Measurements from ENCODE around the gene USP17L28. TPM values are rescaled to one million over a fixed set of nuclear protein-coding genes. Genes with fewer than 3 reads are reported as not detected.
A peak's percentile ranks its signal among the peaks of the same experiment; 100 is the strongest.
"Not testable (repeated sequence)": the region's sequence is repeated elsewhere in the genome, so short reads cannot be mapped to it uniquely, and the experiment has no call there.

Gene USP17L28, protein sequence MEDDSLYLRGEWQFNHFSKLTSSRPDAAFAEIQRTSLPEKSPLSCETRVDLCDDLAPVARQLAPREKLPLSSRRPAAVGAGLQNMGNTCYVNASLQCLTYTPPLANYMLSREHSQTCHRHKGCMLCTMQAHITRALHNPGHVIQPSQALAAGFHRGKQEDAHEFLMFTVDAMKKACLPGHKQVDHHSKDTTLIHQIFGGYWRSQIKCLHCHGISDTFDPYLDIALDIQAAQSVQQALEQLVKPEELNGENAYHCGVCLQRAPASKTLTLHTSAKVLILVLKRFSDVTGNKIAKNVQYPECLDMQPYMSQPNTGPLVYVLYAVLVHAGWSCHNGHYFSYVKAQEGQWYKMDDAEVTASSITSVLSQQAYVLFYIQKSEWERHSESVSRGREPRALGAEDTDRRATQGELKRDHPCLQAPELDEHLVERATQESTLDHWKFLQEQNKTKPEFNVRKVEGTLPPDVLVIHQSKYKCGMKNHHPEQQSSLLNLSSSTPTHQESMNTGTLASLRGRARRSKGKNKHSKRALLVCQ
- total RNA-seq = not detected
- long read RNA-seq = 0 reads

DNA sequence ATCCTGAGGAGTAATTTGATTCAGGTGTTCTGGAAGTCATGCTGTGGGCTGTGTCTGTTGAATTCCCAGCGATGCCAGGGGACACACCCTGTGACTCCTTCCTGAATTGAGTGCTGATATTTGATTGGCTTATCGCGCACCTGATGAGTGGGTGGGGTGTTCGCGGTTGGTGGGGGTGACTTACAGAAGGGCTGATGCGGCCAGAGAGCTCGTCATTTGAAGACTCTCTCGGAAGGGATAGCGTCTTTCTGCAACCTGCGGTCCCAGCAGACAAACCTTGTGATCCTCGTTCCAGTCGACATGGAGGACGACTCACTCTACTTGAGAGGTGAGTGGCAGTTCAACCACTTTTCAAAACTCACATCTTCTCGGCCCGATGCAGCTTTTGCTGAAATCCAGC, at the start of gene USP17L28:
USP17L28 (plus strand) TSS at position 301 of the 400 bp plus-strand sequence; CDS start at position 301, 0 bp downstream.
- intact Hi-C loops (cut with DNase I); DNase-seq; ATAC-seq (ENCODE audit: poor library complexity): not testable (repeated sequence)

DNA sequence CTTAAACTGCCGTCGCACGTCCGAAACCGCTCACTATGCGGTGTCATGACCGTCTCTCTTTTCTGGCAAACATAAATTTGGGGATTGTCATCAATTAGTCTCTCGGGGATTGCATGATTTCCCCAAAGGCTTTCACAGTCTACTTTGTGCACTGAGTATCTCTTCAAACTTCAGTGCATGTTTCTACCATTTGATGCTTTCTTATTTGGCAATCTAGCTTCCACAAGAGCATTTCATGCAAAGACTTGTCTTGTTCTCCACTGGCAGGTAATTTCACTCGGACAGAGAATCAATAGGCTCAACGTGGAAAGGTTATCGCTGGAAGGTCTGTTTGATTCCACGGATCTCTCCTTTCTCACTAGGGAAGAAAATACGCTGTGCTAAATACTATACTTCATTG, 24.5 kb upstream of the USP17L28 start:
- intact Hi-C loops (cut with DNase I); ATAC-seq (ENCODE audit: poor library complexity); DNase-seq: not testable (repeated sequence)

DNA sequence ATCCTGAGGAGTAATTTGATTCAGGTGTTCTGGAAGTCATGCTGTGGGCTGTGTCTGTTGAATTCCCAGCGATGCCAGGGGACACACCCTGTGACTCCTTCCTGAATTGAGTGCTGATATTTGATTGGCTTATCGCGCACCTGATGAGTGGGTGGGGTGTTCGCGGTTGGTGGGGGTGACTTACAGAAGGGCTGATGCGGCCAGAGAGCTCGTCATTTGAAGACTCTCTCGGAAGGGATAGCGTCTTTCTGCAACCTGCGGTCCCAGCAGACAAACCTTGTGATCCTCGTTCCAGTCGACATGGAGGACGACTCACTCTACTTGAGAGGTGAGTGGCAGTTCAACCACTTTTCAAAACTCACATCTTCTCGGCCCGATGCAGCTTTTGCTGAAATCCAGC, 23.8 kb upstream of the USP17L28 start, which contains the start of gene USP17L24:
USP17L24 (plus strand) TSS at position 301 of the 400 bp plus-strand sequence; CDS start at position 301, 0 bp downstream.
- DNase-seq; intact Hi-C loops (cut with DNase I); ATAC-seq (ENCODE audit: poor library complexity): not testable (repeated sequence)

DNA sequence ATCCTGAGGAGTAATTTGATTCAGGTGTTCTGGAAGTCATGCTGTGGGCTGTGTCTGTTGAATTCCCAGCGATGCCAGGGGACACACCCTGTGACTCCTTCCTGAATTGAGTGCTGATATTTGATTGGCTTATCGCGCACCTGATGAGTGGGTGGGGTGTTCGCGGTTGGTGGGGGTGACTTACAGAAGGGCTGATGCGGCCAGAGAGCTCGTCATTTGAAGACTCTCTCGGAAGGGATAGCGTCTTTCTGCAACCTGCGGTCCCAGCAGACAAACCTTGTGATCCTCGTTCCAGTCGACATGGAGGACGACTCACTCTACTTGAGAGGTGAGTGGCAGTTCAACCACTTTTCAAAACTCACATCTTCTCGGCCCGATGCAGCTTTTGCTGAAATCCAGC, 19.1 kb upstream of the USP17L28 start, which contains the start of gene USP17L25:
USP17L25 (plus strand) TSS at position 301 of the 400 bp plus-strand sequence; CDS start at position 301, 0 bp downstream.
- DNase-seq; intact Hi-C loops (cut with DNase I); ATAC-seq (ENCODE audit: poor library complexity): not testable (repeated sequence)

DNA sequence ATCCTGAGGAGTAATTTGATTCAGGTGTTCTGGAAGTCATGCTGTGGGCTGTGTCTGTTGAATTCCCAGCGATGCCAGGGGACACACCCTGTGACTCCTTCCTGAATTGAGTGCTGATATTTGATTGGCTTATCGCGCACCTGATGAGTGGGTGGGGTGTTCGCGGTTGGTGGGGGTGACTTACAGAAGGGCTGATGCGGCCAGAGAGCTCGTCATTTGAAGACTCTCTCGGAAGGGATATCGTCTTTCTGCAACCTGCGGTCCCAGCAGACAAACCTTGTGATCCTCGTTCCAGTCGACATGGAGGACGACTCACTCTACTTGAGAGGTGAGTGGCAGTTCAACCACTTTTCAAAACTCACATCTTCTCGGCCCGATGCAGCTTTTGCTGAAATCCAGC, 14.3 kb upstream of the USP17L28 start, which contains the start of gene USP17L26:
USP17L26 (plus strand) TSS at position 301 of the 400 bp plus-strand sequence; CDS start at position 301, 0 bp downstream.
- intact Hi-C loops (cut with DNase I); DNase-seq; ATAC-seq (ENCODE audit: poor library complexity): not testable (repeated sequence)

DNA sequence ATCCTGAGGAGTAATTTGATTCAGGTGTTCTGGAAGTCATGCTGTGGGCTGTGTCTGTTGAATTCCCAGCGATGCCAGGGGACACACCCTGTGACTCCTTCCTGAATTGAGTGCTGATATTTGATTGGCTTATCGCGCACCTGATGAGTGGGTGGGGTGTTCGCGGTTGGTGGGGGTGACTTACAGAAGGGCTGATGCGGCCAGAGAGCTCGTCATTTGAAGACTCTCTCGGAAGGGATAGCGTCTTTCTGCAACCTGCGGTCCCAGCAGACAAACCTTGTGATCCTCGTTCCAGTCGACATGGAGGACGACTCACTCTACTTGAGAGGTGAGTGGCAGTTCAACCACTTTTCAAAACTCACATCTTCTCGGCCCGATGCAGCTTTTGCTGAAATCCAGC, 9.6 kb upstream of the USP17L28 start, which contains the start of gene USP17L5:
USP17L5 (plus strand) TSS at position 301 of the 400 bp plus-strand sequence; CDS start at position 301, 0 bp downstream.
- intact Hi-C loops (cut with DNase I); ATAC-seq (ENCODE audit: poor library complexity); DNase-seq: not testable (repeated sequence)

DNA sequence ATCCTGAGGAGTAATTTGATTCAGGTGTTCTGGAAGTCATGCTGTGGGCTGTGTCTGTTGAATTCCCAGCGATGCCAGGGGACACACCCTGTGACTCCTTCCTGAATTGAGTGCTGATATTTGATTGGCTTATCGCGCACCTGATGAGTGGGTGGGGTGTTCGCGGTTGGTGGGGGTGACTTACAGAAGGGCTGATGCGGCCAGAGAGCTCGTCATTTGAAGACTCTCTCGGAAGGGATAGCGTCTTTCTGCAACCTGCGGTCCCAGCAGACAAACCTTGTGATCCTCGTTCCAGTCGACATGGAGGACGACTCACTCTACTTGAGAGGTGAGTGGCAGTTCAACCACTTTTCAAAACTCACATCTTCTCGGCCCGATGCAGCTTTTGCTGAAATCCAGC, 4.8 kb upstream of the USP17L28 start, which contains the start of gene USP17L27:
USP17L27 (plus strand) TSS at position 301 of the 400 bp plus-strand sequence; CDS start at position 301, 0 bp downstream.
- intact Hi-C loops (cut with DNase I); DNase-seq; ATAC-seq (ENCODE audit: poor library complexity): not testable (repeated sequence)

DNA sequence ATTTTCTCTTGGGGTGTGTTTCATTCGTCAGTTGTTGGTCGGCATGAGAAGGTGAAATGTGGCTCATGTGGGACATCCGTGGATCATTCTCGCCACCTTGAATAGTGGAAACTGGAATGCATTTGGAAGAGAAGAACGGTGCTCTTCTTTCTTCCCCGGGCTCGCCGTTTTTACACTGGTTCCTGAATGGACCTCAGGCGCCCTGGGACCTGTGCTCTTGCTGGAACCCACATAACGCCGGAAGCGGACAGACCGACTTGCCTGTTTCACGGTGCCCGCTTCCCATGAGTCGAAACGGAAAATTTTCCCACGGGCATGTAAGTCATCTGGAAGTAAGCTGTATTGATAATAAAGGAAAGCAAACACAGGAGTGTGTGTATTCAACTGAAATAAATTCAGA, 2.2 kb downstream of the USP17L28 start:
- DNase-seq; ATAC-seq (ENCODE audit: poor library complexity); intact Hi-C loops (cut with DNase I): not testable (repeated sequence)

DNA sequence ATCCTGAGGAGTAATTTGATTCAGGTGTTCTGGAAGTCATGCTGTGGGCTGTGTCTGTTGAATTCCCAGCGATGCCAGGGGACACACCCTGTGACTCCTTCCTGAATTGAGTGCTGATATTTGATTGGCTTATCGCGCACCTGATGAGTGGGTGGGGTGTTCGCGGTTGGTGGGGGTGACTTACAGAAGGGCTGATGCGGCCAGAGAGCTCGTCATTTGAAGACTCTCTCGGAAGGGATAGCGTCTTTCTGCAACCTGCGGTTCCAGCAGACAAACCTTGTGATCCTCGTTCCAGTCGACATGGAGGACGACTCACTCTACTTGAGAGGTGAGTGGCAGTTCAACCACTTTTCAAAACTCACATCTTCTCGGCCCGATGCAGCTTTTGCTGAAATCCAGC, 4.6 kb downstream of the USP17L28 start, which contains the start of gene USP17L29:
USP17L29 (plus strand) TSS at position 301 of the 400 bp plus-strand sequence; CDS start at position 301, 0 bp downstream.
- intact Hi-C loops (cut with DNase I); DNase-seq; ATAC-seq (ENCODE audit: poor library complexity): not testable (repeated sequence)

DNA sequence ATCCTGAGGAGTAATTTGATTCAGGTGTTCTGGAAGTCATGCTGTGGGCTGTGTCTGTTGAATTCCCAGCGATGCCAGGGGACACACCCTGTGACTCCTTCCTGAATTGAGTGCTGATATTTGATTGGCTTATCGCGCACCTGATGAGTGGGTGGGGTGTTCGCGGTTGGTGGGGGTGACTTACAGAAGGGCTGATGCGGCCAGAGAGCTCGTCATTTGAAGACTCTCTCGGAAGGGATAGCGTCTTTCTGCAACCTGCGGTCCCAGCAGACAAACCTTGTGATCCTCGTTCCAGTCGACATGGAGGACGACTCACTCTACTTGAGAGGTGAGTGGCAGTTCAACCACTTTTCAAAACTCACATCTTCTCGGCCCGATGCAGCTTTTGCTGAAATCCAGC, 14.1 kb downstream of the USP17L28 start, which contains the start of gene USP17L30:
USP17L30 (plus strand) TSS at position 301 of the 400 bp plus-strand sequence; CDS start at position 301, 0 bp downstream.
- DNase-seq; ATAC-seq (ENCODE audit: poor library complexity); intact Hi-C loops (cut with DNase I): not testable (repeated sequence)

DNA sequence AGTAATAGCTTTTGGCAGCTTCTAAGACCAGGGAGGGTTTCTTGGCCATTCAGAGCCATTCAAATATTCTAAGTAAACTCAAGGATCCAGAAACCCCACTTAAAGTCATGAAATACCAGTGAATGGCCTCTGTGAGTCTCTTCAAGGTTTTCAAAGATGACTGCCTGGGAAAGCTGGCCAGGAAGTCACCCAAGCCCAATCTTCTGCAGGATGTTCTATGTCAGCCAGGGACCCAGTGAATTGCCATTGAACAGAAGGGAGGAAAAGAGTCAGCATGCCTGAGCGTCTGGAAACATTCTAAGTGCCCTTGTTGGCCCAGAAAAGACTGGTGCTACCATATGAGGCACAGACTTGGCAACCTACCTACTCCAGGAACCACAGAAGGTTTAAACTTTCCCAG, 31.2 kb downstream of the USP17L28 start:
- ATAC-seq (ENCODE audit: poor library complexity); DNase-seq; intact Hi-C loops (cut with DNase I): not testable (repeated sequence)

DNA sequence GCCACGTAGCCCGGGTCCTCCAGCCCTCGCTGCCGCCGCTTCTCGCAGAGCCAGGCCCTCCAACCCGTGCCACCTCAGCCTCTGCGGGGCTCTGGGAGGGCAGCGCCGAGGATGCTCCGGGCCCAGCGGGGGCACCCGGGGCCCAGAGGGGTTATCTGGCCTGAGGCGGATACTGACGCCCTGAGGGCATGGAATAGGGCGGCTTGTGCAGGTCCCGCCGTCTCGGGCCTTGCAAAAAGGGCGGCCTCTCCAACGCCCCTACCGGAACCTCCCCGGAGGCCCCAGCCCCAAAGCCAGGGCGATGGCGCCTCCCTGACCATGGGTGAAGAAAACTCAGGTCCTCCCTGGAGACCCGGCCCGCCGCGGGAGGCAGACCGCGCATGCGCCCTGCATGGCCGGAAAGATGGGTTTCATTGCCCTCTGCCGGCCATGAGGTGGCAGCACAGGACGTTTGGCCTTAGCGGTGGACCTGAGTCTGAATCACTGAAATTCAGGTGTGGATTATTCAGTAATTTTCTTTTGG, 32.4 kb downstream of the USP17L28 start:
- ATAC-seq (ENCODE audit: poor library complexity); intact Hi-C loops (cut with DNase I): not testable (repeated sequence)

DNA sequence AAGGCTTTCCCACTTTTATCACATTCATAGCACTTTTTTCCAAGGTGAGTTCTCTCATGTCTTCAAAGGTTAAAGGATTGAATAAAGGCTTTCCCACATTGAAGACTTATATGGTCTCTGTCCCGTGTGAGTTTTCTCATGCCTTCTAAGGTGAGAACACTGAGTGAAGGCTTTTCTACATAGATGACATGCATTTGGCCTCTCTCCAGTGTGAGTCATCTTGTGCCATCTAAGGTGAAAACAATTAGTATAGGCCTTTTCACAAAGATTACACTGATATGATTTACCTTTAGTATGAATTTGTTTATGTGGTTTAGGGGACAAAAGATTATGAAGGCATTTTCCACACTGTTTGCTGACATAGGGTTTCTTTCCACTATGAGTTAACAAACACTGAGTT, 35.4 kb downstream of the USP17L28 start:
- no peak for ATAC-seq (ENCODE audit: poor library complexity)
- no peak for DNase-seq
- intact Hi-C loops (cut with DNase I) = no loop called here

More for the DNA sequence above, 32.4 kb downstream of the USP17L28 start:
- DNase-seq = peak; percentile 71

DNA sequence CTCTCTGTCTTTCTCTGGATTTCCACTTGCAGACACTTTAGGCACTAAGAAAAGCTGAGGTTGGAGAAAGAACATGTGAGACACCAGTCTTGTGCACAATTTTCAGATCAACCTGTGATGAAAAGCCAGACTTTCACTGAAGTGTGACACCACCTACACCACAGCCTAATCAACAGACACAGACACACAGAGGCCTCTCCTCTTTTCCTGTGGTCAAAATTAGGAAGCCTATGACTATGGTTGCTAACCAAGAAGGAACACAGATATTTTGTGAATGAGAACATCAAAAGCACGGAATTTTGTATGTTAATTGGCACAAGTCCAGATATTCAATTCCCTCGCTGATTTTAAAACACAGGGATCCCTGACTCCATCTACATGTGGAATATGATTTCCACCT, 40.3 kb downstream of the USP17L28 start:
- ATAC-seq (ENCODE audit: poor library complexity); intact Hi-C loops (cut with DNase I); DNase-seq: not testable (repeated sequence)

Other genes with a start within 250 kb of the USP17L28 start
- not detected for gene FAM90A26, start 178.5 kb upstream of the USP17L28 start, total RNA-seq
- not detected for gene USP17L10, start 138.2 kb upstream of the USP17L28 start, total RNA-seq
- not detected for gene USP17L11, start 133.5 kb upstream of the USP17L28 start, total RNA-seq
- gene USP17L12, start 128.7 kb upstream of the USP17L28 start, total RNA-seq = not detected
- gene USP17L13, start 124.0 kb upstream of the USP17L28 start, total RNA-seq = not detected
- gene USP17L15, start 114.5 kb upstream of the USP17L28 start, total RNA-seq = not detected
- not detected for gene USP17L17, start 105.0 kb upstream of the USP17L28 start, total RNA-seq
- not detected for gene USP17L18, start 100.3 kb upstream of the USP17L28 start, total RNA-seq
- not detected for gene USP17L19, start 95.5 kb upstream of the USP17L28 start, total RNA-seq
- not detected for gene USP17L20, start 90.8 kb upstream of the USP17L28 start, total RNA-seq
- gene USP17L21, start 86.0 kb upstream of the USP17L28 start, total RNA-seq = not detected
- gene USP17L22, start 81.3 kb upstream of the USP17L28 start, total RNA-seq = not detected
- gene USP17L24, start 23.7 kb upstream of the USP17L28 start, total RNA-seq = not detected
- not detected for gene USP17L25, start 19.0 kb upstream of the USP17L28 start, total RNA-seq
- not detected for gene USP17L26, start 14.2 kb upstream of the USP17L28 start, total RNA-seq
- not detected for gene USP17L5, start 9.5 kb upstream of the USP17L28 start, total RNA-seq
- gene USP17L27, start 4.7 kb upstream of the USP17L28 start, total RNA-seq = not detected
- not detected for gene USP17L29, start 4.7 kb downstream of the USP17L28 start, total RNA-seq
- gene USP17L30, start 14.2 kb downstream of the USP17L28 start, total RNA-seq = not detected
- gene DEFB131A, start 95.5 kb downstream of the USP17L28 start, total RNA-seq = not detected

Measured in Right ventricle myocardium superior (tissue), 1 donor.